Uterus (tissue), 2 donors: Measurements from ENCODE around the gene CSDE1.

Experiments
- CTCF ChIP-seq, 4 experiments: fragments of 200-600 bp in 2 of 4; fragments of 450-650 bp in 2 of 4; sonication (generic) in 2 of 4; IDR thresholded peaks; one replicate each; pipeline ENCODE4 v1.5.1; 2016 to 2019; ENCODE audit warnings: antibody characterized with exemption in 4 of 4, mild to moderate bottlenecking in 2 of 4, moderate library complexity in 1 of 4
- POLR2A ChIP-seq, 2 donors: fragments of 450-650 bp; IDR thresholded peaks; one replicate each; pipeline ENCODE4 v1.6.1; 2016; ENCODE audit warnings: antibody characterized with exemption in 2 of 2, mild to moderate bottlenecking in 1 of 2, moderate library complexity in 1 of 2

DNA sequence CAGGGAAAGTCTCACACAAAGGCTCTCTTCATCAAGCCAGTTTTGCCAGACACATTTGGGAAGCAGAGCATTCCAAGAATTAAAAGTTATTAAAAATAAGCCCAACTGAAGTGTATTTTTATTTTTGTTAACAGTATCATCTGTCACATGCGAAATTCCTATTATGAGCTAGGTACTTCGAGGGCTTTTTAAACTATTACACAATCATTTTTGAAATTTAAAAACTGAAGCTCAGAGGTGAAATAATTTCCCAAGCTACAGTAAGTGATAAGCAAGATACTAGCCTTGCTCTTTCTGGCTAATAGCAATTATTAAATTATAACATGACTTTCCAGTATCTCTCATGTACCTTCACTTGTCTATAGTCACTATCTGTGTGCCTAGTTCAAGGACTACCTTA, 29.2 kb downstream of the CSDE1 start:
- TF ChIP-seq POLR2A (IDR thresholded peaks at IDR 0.05) = no peak
- no peak for TF ChIP-seq CTCF (IDR thresholded peaks at IDR 0.05)
